GM12891 (cell line): Measurements from ENCODE around the gene SYTL1.

Experiments used
- POLR2AphosphoS5 ChIP-seq: IDR thresholded peaks from 2 replicates; pipeline ENCODE4 v1.6.1; 2011; ENCODE audit warnings: low read depth, low read length, control low read depth
- SPI1 ChIP-seq: IDR thresholded peaks from 2 replicates; pipeline ENCODE4 v1.6.1; 2011; ENCODE audit warnings: low read depth, low read length, control low read depth

GRCh38 chr1:27306071-27306470, 35.8 kb upstream of the SYTL1 start:
- TF ChIP-seq POLR2AphosphoS5 (no peak), SPI1 (no peak)
